HG03064 (cell line): ENCODE measurements around the gene COL5A2.

Experiments
- ATAC-seq: cut with Tn5 transposase; IDR thresholded peaks from one replicate; pipeline ENCODE4 v1.9.1; 2021; ENCODE audit warnings: low read depth; ENCODE audit not compliant: unreplicated experiment

COL5A2 gene

GRCh38 chr2:189057316-189057715 lies 122.2 kb downstream of the COL5A2 start:
- ATAC-seq, result no peak

- no peak for ATAC-seq
These were observed 123.1 kb downstream of the COL5A2 start for GRCh38 chr2:189056200-189057106.

GRCh38 chr2:189050165-189050712 lies 129.3 kb downstream of the COL5A2 start:
- no peak for ATAC-seq

- ATAC-seq, result no peak
These were observed 129.8 kb downstream of the COL5A2 start for GRCh38 chr2:189049709-189050164.

GRCh38 chr2:189048189-189048588 lies 131.4 kb downstream of the COL5A2 start:
- no peak for ATAC-seq

GRCh38 chr2:189047171-189047888 lies 132.2 kb downstream of the COL5A2 start:
- ATAC-seq, result no peak

GRCh38 chr2:189046320-189046719 lies 133.2 kb downstream of the COL5A2 start:
- ATAC-seq, result no peak

- ATAC-seq, result no peak
These were observed 133.7 kb downstream of the COL5A2 start for GRCh38 chr2:189045836-189046235.

GRCh38 chr2:189037518-189037917 lies 142.0 kb downstream of the COL5A2 start:
- ATAC-seq, result no peak

- ATAC-seq, result no peak
These were observed 154.5 kb downstream of the COL5A2 start for GRCh38 chr2:189024901-189025618.

GRCh38 chr2:189022492-189022891 lies 157.1 kb downstream of the COL5A2 start:
- no peak for ATAC-seq

- ATAC-seq, result no peak
These were observed 157.5 kb downstream of the COL5A2 start for GRCh38 chr2:189022053-189022481.

- no peak for ATAC-seq
These were observed 159.4 kb downstream of the COL5A2 start for GRCh38 chr2:189020179-189020578.

- no peak for ATAC-seq
These were observed 160.9 kb downstream of the COL5A2 start for GRCh38 chr2:189018631-189019030.

GRCh38 chr2:189016311-189016861 lies 163.2 kb downstream of the COL5A2 start:
- no peak for ATAC-seq

GRCh38 chr2:189015359-189015758 lies 164.2 kb downstream of the COL5A2 start:
- ATAC-seq, result no peak

GRCh38 chr2:189014449-189015138 lies 165.0 kb downstream of the COL5A2 start:
- ATAC-seq, result no peak

- ATAC-seq, result no peak
These were observed 165.7 kb downstream of the COL5A2 start for GRCh38 chr2:189013671-189014448.

GRCh38 chr2:189013031-189013430 lies 166.5 kb downstream of the COL5A2 start:
- no peak for ATAC-seq
